GM18909 (cell line): ENCODE data around the gene E2F2.

Source experiments
- ATAC-seq: cut with Tn5 transposase; IDR thresholded peaks from one replicate; pipeline ENCODE4 v1.9.1; 2021; ENCODE audit warnings: mild to moderate bottlenecking; ENCODE audit not compliant: unreplicated experiment, poor library complexity

The E2F2 gene

GRCh38 chr1:23530747-23531561 is at the start of gene E2F2:
Gene E2F2 (minus strand): TSS chr1:23531233. CDS start chr1:23530793, 440 bp downstream.
- peak; percentile 49 for ATAC-seq

- no peak for ATAC-seq
These were observed 47.9 kb upstream of the E2F2 start for GRCh38 chr1:23578997-23579363.

DNA sequence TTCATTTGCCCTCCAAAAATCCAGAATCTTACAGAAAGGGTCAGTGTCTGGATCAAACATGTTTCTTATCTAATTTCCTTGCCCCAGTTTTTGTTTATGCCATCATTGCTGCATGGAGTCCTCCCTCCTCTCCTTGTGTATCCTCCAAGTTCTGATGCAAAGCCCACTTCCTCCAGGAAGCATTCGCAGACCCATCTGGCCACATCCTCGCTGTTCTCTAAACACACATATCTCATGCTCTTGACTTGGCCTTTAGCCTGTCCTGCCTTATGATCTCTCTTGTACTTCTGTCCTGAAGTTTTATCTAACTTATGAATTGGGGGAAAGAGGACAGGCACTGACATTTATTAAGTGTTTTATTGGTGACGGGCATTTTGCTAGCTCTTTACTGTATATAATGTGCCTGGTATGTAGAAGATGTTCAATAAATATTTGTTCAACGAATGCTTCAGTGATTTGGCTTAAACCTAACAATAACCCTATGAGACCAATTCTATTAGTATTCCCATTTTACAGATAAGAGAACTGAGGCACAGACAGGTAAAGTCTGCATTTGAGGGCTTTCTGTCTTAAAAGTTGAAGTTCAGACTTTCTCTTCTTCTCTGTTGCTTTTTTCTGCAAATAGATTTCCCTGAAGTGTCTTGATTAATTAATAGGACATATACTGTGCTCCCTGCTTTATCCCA is 47.4 kb upstream of the E2F2 start:
- no peak for ATAC-seq

DNA sequence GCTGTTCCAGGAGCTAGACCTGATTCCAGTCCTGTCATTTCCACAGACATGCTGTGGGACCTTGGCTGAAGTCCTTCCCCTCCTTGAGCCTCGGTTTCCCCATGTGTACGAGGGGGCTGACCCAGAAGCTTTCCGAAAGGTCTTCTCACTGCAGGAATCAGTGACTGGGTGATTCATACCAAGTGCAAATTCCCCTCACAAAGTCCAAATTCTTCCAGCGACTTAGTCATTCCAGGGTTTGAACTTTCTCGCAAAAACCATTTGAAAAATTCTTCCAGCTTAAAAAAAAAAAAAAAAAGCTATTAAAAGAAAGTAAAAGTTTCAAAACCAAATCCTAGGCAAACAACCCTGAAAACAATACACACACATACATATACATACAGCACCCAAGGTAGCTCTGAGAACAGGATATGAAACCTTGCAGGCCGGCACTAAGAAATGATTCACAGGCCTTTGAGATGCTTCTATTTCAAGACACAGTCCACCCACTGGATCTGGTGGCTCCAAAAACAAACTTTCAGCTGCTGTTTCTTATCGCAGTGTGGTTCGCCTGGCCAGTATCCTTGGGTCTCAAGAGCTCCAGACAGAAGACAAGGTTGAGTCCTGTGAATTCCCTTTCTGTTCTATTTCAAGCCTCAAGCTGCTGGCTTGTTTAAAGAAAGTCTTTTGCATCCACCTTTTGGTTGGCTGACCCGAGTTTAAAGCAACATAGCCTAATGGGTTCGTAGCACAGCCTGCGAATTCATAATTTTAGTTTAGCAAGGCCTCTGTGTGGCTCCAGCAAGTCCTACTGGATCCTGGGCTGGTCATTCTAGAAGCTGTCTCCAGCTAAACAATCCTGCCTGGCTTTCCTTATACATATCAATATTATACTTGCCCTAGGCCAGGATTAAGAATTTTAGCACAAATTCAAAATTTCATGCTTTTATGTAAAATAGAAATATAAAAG is 46.3 kb upstream of the E2F2 start:
- peak; percentile 82 for ATAC-seq

DNA sequence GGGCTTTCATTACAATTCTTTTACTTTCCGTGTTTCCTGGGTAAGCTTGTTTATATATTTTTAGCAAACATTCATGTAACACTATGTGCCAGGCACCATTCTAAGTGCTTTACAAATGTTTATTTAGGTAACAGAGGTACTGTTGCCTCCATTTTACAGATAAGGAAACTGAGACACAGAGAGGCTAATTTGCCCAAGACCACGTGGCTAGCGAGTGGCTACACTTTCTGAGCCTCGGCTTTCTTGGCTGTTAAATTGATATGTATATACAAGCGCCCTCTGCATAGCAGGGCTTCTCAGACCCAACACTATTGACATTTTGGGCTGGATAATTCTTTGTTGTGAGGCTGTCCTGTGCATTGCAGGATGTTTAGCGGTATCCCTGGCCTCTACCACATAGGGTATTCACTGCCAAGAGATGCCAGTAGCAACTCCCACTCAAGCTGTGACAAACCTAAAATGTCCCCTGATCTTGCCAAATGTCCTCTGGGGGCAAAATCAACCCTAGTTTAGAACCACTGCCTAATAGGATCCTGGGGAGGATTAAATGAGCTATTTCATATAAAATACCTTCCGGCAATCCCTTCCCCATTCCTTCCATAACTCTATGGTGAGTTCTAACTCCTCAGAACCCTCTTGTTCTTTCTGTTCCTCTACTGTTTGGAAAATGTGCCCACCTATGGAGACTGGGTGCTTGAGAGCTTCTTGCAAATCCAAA is 45.5 kb upstream of the E2F2 start:
- no peak for ATAC-seq

- ATAC-seq: no peak
These were observed 44.3 kb upstream of the E2F2 start for GRCh38 chr1:23575226-23575810.

- peak; percentile 37 for ATAC-seq
These were observed 43.3 kb upstream of the E2F2 start for GRCh38 chr1:23574265-23574754.

DNA sequence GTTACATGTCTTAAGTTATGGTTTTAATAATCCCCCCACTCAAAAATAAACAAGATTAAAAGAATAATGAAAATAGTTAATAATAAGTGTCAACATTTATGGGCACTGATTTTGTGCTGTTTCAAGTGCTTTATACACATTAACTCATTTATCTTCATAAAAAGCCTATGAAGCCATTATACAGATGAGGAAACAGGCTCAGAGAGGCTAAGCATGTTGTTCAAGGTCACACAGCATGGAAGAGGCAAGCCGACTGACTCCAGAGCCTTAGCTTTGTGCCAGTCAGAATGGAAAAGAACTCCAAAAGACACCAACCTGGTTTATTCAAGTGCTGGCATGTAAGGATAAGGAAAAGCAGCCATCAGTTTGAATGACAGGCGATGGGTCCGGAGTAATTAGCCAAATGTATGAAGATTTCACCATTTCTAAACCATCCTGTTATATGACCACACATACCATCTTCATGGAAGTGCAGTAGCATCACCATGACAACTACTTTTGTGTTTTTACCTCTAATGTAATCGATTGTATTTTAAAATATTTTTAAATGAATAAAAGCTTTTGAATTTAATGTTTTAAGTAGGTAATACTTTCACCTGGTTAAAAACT is 42.6 kb upstream of the E2F2 start:
- no peak for ATAC-seq

- no peak for ATAC-seq
These were observed 40.4 kb upstream of the E2F2 start for GRCh38 chr1:23571465-23571864.

GRCh38 chr1:23570001-23570691 is 39.1 kb upstream of the E2F2 start:
- ATAC-seq: no peak

- ATAC-seq: no peak
These were observed 37.8 kb upstream of the E2F2 start for GRCh38 chr1:23568608-23569383.

- no peak for ATAC-seq
These were observed 37.1 kb upstream of the E2F2 start for GRCh38 chr1:23567996-23568607.

DNA sequence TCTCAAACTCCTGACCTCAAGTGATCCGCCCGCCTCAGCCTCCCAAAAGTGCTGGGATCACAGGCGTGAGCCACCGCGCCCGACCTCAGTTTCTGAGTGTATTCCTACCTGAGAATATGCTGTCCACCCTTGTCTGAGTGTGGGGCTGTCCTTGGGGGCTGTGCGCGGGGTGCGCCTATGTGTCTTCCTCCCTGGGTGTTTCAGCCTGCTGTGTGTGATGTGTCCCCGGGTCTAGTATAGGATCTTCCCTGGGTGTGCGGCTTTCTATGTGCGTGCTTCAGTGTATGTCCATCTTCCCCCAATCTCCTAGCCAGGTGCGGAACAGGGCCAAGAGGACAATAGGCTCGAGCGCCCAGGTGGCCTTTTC is 36.6 kb upstream of the E2F2 start:
- no peak for ATAC-seq

GRCh38 chr1:23566304-23566703 is 35.3 kb upstream of the E2F2 start:
- ATAC-seq: no peak

DNA sequence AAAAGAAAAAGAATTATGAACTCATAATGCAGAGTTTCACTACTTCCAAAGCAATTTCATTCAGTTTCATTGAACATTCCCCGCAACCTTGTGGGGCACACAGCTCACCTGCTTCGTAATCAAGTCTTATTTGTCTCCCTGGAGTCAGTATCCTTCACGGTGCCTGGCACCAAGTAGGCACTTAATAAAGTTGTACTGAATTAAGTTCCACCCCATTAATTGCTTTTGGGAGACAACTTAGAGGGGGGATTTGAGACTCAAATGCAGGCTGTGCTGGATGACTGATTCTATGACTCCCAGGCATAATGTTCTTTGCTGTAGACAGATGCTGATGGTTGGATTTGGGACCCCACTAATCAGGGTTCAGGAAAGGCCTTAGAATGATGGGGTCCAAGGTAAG is 34.7 kb upstream of the E2F2 start:
- ATAC-seq: no peak

DNA sequence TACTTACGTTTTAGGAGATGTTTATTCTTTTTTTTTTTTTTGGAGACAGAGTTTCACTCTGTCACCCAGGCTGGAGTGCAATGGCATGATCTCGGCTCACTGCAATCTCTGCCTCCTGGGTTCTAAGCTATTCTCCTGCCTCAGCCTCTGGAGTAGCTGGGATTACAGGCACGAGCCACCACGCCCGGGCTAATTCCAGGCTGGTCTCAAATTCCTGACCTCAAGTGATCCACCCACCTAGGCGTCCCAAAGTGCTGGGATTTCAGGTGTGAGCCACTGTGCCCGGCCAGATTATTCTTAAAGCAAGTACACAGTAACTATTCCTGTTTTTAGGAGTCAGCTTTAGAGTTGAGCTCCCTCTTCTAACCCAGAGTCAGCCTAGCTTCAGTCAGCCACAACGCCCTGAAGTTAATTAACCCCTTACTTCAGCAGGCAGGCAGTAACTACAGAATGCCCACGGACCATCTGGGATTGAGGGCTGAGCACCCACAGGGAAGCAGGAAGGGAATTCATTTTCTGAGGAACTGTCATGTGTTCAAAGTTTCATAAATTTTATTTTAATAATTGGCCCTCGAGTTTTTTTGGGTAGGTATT is 33.6 kb upstream of the E2F2 start:
- no peak for ATAC-seq

DNA sequence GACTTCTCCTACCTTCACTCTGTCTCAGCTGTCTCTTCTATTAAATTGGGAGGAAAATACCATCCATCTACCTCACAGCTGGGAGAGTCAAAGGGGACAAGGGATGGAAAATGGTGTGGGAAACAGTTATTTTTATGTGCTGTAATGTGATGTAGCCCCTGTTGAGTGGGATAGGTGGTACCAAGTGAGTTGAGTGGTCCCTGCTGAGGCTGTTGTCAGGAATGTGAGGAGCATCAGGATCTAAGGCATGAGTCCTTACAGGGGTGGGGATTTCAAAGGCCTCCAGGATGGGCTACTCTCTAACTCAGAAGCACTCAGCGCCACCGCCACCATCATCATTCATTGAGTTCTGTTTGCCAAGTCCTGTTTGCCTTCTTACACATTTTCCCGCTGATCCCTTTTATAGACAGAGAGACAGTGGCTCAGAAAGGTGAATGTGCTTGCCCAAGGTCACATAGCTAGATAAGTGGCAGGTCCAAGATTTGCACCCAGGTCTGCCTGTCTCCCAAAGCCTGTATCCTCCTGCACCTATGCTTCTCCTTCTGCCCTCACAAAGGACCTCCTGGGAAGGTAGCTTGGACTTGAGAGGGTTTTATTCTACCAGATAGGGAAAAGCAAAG is 32.8 kb upstream of the E2F2 start:
- ATAC-seq: no peak
